Nephron progenitor cell (in vitro differentiated cells): ENCODE measurements around the gene C1orf115.
"Not testable (repeated sequence)": the region's sequence is repeated elsewhere in the genome, so short reads cannot be mapped to it uniquely, and the experiment has no call there.

Experiments
- DNase-seq: peaks from one replicate; pipeline ENCODE4 v3.0.0; 2021
- H3K27ac Mint-ChIP-seq: 2 replicates; pipeline ENCODE4 v1.8.0; 2021; ENCODE audit warnings: mild to moderate bottlenecking, moderate library complexity, mixed read lengths
- H3K27me3 Mint-ChIP-seq: 2 replicates; pipeline ENCODE4 v1.8.0; 2021; ENCODE audit warnings: mild to moderate bottlenecking, low read depth, mixed read lengths; ENCODE audit not compliant: poor library complexity
- H3K36me3 Mint-ChIP-seq: 2 replicates; pipeline ENCODE4 v1.8.0; 2021; ENCODE audit warnings: low read depth, mixed read lengths
- H3K4me1 Mint-ChIP-seq: 2 replicates; pipeline ENCODE4 v1.8.0; 2021; ENCODE audit warnings: mixed read lengths
- H3K4me3 Mint-ChIP-seq: 2 replicates; pipeline ENCODE4 v1.8.0; 2021; ENCODE audit warnings: mild to moderate bottlenecking, moderate library complexity, mixed read lengths
- H3K9me3 Mint-ChIP-seq: 2 replicates; pipeline ENCODE4 v1.8.0; 2021; ENCODE audit warnings: mild to moderate bottlenecking, moderate library complexity, mixed read lengths
- CTCF ChIP-seq: fragments of 200-600 bp; sonication (generic); IDR thresholded peaks from 2 replicates; pipeline ENCODE4 v1.5.0; 2021; ENCODE audit warnings: antibody characterized with exemption

Gene C1orf115

GRCh38 chr1:220681220-220681880, 8.8 kb upstream of the C1orf115 start:
- no peaks in the 10 kb centered on the region for H3K4me1 Mint-ChIP-seq
- peaks cover 12% of the 10 kb centered on the region for H3K27me3 Mint-ChIP-seq
- H3K36me3 Mint-ChIP-seq = no peaks in the 10 kb centered on the region
- DNase-seq = no peak
- no peak overlapping the region for H3K27ac Mint-ChIP-seq
- H3K9me3 Mint-ChIP-seq = no peaks in the 10 kb centered on the region
- H3K4me3 Mint-ChIP-seq = no peak overlapping the region
- no peak for TF ChIP-seq CTCF

- Mint-ChIP-seq H3K4me1 (no peaks in the 10 kb centered on the region), H3K27me3 (peaks cover 13% of the 10 kb centered on the region), H3K36me3 (no peaks in the 10 kb centered on the region), H3K9me3 (no peaks in the 10 kb centered on the region), H3K27ac (no peak overlapping the region), H3K4me3 (no peak overlapping the region)
- no peak for DNase-seq
- no peak for TF ChIP-seq CTCF
Observed at GRCh38 chr1:220682901-220683576, 7.1 kb upstream of the C1orf115 start.

GRCh38 chr1:220683716-220684115, 6.4 kb upstream of the C1orf115 start:
- not testable (repeated sequence) for H3K27ac Mint-ChIP-seq, H3K9me3 Mint-ChIP-seq, H3K36me3 Mint-ChIP-seq, H3K4me1 Mint-ChIP-seq, DNase-seq, H3K4me3 Mint-ChIP-seq
- H3K27me3 Mint-ChIP-seq = peaks cover 11% of the 10 kb centered on the region

- H3K36me3 Mint-ChIP-seq = no peaks in the 10 kb centered on the region
- no peak for DNase-seq
- no peak for TF ChIP-seq CTCF
- H3K4me1 Mint-ChIP-seq = peaks cover 3% of the 10 kb centered on the region
- peaks cover 23% of the 10 kb centered on the region for H3K27me3 Mint-ChIP-seq
- H3K9me3 Mint-ChIP-seq = no peaks in the 10 kb centered on the region
- no peak overlapping the region for H3K27ac Mint-ChIP-seq
- no peak overlapping the region for H3K4me3 Mint-ChIP-seq
Observed at GRCh38 chr1:220684890-220685289, 5.3 kb upstream of the C1orf115 start.

- Mint-ChIP-seq H3K27me3 (peaks cover 33% of the 10 kb centered on the region), H3K27ac (no peak overlapping the region), H3K4me1 (peaks cover 8% of the 10 kb centered on the region), H3K9me3 (no peaks in the 10 kb centered on the region), H3K36me3 (no peaks in the 10 kb centered on the region), H3K4me3 (no peak overlapping the region)
- DNase-seq = no peak
- no peak for TF ChIP-seq CTCF
Observed at GRCh38 chr1:220685879-220686278, 4.3 kb upstream of the C1orf115 start.

- Mint-ChIP-seq H3K27ac (no peak overlapping the region), H3K36me3 (no peaks in the 10 kb centered on the region), H3K27me3 (peaks cover 48% of the 10 kb centered on the region), H3K4me1 (peaks cover 12% of the 10 kb centered on the region), H3K9me3 (no peaks in the 10 kb centered on the region), H3K4me3 (no peak overlapping the region)
- DNase-seq = no peak
- TF ChIP-seq CTCF = no peak
Observed at GRCh38 chr1:220687809-220688208, 2.4 kb upstream of the C1orf115 start.
